NCI-H2171 treated with DMSO at 0.1 percent for 48 hours (cell line): ENCODE data around the gene TRIM67.

ENCODE experiments used
- DNase-seq: peaks from one replicate; lab custom pipeline; 2025; lab: John Stamatoyannopoulos, UW

Gene TRIM67

DNA sequence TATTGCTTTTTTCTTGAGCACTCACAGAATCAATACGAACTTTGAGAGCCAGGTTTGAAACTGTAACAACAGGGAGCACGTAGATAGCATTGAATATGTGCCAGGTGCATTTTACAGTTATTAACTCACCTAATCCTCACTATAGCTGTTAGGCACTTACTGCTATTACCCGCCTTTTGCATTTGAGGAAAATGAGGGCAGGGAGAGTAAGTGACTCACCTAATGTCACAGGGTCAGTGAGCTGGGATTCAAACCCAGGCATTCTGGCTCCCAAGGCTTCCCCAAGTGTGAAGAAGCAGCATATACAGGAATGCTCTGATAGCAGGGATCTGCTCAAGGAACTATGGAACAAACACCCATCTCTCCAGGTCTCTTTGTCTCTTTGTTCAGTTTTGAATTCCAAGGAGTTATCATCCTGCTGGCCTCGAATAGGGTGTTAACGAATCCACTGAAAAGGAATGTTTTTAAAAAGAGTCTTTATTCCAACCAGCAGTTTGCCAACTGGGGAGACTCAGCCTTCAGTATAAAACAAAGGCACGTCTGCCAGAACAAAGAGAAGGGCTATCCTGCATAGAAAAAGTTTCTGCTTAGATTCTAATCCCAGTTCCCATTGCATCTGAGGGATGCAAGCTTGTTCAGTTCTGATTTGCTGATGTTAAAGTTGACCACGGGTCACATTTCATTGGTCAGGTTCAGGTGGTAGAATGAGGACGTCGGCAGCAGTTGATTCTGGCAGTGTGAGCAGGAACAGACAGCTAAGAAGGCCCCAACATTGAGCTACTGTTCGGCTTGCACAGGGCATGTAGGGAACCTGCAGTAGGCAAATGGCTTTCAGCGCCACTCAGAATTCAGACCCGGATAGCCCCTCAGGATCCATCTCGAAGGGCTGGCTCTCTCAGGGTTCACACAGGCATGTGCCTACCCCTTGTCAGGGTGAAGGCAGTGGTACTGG is 22.1 kb downstream of the TRIM67 start:
- no peak for DNase-seq

DNA sequence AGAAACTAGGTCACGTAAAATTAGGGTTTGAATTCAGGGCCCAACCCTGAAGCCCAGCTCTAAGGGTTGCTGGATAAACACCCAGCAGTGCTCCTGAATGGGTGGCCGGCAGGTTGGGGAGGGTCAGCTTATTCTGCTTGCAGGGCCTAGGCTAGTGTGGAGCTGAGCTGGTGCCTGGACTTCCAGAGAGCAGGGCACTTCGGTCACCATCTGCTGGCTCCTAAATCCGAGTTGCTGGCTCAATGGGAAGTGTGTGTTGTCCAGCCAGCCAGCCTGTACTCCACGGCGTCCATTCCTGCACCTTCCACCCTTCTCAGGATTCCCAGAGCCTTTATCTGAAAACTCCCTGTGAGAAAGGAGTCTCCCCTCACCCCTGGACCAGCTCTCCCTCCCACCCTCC is 23.0 kb downstream of the TRIM67 start:
- DNase-seq = no peak

DNA sequence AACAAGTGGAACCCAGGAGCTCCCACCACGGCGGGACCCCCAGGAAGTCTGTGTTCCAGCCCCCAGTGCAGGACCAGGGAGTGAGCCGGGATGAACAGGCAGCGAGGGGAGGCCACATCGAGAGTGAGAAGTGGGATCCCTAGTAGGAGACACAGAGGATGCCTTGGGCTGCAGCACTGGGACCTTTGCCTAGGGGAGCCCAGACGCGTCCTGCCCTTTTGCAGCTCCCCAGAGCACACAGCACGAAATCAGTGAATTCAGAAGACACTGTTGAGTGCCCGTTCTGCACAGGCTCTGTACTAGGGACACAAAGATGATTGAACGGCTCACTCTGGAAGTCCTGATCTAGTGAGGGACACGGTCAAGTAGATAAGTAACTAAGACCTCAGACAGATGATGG is 23.5 kb downstream of the TRIM67 start:
- DNase-seq = no peak

DNA sequence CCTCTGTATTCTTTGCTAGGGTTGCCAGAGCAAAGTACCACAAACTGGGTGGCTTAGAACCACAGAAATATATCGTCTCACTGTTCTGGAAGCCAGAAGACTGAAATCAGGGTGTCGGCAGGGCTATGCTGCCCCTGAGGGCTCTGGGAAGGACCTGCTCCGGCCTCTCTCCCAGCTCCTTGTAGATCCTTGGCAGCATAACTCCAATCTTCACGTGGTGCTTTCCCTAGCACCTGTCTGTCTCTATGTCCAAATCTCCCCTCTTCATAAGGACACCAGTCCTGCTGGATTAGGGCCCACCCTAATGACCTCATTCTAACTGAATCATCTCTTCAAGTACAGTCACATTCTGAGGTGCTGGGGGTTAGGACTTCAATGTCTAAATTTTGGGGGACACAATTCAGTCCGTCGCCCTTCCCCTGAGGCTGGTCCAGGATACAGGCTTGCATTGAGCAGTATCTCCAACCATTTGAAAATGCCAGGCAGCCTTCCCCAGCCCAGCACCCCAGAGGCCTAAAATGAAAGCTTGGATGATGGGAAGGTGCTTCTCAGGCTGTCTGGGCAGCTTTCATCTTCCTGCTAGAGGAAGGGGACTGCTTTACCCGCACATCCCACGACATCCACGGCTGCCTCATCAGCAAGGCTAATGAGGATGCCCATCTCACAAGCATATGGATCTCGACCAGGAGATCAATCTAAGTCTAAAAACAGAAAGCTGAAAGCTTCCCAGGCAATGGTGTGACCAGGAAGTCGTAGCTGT is 24.7 kb downstream of the TRIM67 start:
- no peak for DNase-seq

DNA sequence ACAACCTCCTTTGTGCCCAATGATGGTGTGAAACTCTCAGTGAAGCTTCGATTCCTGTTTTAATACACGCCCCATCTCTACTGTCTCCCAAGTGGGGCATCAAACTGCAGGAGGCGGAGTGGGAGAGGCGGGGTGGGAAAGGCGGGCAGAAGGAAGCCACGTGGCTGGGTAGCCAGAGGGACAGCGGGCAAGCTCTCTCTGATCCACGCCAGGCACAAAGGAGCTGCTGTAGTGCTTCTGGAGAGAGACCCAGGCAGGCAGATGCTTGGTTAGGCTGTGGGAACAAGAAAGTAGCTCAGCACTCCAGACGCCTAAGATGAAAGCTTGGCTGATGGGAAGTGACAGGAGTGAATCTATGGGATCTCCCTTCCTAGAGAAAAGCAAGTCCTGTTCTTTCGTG is 25.7 kb downstream of the TRIM67 start:
- DNase-seq = no peak

DNA sequence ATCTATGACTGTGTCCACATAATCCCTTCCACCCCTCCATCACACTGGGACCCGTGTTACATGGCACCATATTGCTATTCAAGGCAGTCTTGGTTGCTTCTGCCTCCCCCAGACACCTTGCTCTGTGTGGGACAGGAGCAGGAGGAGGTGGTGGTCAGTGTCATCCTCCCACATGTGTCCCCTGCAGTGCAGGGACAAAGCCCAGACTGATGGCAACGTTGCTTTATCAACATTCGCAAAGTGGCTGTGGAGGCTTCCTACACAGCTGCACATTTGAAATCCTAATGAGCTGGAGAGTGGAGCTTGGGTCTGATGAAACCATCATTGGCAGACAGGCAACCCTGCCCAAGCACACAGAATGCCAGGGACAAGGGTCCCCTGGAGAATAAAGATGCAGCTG is 26.2 kb downstream of the TRIM67 start:
- no peak for DNase-seq

DNA sequence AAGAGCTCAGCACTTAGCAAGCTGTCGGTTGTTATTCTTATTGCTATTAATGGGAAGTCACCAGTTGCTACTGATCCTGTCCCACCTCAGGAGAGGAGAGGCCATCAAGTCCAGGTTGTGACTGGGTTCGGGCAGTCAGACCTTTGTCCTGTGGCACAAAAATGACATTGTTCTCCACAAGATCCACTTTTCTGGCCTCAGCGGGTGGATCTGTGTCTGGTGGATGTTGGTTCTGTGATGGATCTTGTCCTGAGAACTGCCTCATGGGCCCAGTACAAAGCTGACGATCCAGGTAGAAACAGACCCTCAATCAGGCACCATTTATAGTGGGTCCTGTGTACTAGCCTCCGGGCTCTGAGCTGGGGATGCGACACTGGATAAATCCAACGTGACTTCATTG is 26.9 kb downstream of the TRIM67 start:
- no peak for DNase-seq

DNA sequence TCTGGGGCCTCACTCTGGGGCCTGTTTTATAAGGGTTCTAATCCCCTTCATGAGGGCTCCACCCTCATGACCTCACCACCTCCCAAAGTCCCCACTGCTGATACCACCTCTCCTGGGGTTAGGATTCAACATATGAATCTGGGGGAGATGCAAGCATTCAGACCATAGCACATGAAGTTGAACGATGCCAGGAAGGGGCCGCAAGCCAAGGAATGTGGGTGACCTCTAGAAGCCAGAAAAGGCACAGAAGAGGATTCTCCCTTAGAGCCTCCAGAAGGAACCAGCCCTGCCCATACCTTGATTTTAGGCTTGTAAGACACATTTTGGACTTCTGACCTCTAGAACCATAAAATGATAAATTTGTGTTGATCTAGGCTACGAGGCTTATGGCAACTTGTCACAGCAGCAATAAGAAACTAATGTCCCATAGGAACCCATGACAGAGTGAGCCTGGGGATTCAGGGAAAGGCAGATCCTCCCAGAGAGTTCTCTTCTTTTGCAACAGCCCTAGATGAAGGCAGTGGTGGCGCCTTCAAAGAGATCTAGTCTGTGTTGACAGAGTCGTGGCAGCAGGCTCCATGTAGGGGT is 27.9 kb downstream of the TRIM67 start:
- no peak for DNase-seq

DNA sequence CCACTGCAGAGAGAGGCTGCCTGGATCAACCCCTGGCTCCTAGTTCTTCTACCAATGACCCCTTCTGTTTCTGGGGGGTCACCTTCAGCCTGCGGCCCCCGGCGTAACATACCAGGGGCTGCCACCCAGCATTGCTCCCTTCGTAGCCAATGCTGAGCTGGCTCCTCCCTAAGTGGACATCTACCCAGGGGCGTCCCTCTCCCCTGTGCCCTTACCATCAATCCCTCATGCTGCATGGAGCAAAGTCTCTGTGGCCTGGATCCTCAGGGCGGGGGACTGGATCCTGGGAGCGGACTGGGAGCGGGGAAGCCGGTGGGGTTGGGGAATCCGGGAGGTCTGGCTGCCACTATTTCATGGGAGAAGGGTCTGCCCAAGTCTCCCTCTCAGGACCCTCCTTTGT is 28.6 kb downstream of the TRIM67 start:
- no peak for DNase-seq

DNA sequence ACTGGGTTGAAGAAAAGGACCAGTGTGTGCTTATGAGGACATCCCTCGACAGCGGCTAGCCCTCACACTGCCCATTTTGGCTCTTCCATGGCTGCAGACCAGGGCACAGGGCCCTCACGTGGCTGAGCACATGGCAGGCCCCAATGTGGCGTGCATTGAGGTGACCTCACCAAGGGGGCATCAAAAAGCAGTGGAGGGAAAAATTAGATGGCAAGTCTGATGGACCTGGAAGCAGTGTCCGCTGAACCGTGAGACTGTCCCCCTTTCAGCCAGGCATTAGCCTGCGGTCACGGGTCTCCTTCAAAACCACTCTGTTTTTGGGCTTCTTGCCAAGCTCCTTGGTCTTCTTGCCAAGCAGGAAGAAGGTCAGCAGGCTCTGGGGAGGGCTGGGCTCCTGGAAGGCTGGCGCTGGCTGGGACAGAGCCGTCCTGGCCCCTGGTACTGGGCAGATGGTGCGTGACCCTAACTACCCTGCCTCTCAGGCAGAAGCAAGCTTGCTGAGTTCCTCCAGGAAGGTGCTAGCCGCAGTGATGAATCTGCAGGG is 30.8 kb downstream of the TRIM67 start:
- DNase-seq = no peak

DNA sequence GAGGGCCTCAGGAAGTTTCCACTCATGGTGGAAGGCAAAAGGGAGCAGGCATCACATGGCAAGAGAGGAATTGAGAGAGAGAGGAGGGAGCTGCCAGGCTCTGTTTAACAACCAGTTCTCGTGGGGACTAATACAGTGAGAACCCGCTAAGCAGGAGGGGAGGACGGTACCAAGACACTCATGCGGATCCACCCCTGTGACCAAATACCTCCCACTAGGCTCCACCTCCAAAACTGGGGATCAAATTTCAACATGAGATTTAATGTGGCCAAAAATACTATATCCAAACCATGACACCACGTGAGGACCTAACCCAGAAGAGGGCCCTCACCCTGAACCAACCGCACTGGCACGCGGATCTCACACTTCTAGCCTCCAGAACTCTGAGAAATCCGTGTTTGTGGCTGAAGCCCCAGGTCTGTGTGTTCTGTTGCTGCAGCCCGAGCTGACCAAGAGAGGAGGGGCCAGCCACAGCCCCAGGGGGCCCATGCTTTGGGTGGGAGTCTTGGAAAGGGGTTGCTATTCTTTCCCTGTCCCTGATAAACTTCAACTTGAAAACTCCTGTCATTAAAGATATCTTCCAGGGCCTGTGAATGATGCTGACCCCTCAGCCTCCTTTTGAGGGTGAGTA is 32.0 kb downstream of the TRIM67 start:
- no peak for DNase-seq

DNA sequence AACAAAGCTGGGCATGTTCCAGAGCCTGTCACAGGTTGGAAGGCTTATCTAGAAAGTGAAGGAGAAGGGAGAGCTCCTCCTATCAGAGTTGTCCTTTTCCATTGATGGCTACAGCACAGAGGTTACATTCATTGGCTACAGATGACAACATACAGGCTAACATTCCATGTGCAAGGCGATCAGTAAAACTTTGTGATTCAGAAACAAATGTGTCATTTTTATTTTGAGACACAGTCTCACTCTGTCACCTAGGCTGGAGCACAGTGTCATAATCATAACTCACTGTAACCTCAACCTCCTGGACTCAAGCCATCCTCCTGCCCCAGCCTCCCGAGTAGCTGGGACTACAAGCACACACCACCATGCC is 32.6 kb downstream of the TRIM67 start:
- no peak for DNase-seq

DNA sequence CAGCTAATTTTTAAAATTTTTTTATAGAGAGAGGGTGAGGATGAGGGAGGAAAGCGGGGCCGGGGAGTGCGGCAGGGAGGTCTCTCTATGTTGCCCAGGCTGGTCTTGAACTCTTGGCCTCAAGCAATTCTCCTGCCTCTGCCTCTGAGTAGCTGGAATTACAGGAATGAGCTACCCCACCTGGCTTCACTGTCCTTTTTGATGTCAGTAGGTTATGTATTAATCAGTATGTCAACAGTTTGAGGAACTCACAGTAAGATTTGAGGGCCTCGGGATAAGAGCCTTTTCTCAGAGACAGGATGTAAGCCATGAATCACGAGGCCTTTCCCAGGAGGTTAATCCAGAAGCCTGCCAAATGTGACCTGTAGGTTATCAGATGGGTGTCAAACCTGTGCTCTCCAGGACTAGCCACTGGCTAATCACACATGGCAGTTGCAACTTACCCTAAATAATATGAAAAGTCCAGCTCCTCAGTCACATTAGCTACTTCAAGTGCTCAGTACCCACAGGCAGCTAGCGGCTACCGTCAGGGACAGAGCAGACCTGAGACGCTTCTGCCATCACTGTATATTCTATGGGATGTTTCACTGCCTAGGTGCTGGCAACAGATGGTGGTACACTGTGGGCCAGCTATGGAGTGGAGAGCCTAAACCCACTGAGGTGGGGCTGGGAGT is 33.1 kb downstream of the TRIM67 start:
- DNase-seq = no peak

DNA sequence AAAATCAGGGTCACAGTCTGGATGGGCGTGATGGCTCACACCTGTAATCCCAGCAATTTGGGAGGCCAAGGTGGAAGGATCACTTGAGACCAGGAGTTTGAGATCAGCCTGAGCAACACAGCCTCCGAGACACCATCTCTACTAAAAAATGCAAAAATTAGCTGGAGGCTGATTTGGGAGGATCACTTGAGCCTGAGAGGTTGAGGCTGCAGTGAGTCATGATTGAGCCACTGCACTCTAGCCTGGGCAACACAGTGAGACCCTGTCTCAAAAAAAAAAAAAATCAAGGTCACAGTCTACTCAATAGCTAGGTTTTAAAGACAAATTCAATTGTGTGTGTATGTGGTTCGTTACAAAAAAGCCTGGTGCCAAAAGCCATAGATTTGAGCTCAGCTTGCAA is 34.4 kb downstream of the TRIM67 start:
- DNase-seq = no peak

DNA sequence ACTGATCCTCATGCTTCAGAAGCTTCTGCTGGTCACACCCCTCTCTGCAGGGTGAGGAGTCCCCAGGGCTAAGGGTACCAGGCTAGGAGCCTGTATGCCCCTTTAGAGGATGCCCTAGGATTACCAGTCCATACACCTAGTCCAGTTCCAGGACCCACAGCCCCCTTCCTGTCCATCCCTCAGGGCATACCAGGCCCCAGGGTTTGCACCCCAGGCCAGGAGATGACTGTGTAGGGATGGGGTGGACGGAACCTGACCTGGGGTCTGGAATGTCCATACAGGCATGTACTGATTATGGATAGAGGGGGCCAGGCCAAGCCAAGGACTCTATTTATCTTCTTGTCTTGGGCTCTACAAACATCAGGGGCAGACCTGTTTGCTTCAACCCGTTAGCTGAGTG is 34.9 kb downstream of the TRIM67 start:
- DNase-seq = no peak

DNA sequence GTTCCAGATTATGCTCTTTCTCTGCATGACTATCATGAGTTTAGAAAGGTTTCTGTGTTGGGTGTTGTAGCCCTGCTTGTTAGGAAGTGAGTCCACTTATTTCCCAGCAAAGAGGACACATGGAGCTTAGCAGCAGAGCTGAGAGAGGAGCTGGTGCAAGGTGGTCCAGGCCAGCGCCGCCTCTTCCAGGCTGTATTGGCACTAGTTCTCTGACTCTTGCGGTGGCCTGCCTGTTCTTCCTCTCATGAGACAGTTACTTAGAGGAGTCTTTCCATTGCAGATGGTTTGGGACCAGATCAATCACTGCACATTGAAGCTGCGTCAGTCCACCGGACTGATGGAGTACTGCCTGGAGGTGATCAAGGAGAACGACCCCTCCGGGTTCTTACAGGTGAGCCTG is 38.0 kb downstream of the TRIM67 start:
- DNase-seq = no peak

DNA sequence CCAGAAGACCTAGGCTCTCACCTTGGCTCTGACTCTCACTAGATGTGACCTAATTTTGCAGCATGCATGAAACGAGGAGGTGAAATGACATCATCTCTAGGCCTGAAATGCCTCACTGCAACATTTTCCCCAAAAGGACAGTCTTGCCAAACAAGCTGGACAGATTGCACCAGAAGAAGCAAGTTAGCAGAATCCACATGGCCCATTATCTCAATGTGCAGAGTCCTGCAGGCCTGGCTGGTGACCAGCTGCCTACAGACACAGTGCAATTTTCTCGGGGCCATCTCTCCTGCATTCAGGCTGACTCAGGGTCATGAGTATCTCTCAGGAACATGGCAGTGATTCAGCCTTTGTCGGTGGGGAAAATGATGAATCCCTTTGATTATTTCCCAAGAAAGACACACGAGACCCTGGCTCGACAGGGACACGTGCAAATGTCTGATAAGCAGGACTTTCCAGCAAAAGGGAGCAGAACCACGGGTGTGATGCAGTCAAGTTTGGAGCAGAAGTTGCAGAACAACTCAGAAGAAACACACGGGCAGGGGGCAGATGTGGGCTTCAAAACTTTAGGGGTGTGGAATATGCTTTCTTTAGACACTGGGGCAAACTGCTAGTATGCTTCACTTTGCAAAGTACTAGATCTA is 38.7 kb downstream of the TRIM67 start:
- no peak for DNase-seq

DNA sequence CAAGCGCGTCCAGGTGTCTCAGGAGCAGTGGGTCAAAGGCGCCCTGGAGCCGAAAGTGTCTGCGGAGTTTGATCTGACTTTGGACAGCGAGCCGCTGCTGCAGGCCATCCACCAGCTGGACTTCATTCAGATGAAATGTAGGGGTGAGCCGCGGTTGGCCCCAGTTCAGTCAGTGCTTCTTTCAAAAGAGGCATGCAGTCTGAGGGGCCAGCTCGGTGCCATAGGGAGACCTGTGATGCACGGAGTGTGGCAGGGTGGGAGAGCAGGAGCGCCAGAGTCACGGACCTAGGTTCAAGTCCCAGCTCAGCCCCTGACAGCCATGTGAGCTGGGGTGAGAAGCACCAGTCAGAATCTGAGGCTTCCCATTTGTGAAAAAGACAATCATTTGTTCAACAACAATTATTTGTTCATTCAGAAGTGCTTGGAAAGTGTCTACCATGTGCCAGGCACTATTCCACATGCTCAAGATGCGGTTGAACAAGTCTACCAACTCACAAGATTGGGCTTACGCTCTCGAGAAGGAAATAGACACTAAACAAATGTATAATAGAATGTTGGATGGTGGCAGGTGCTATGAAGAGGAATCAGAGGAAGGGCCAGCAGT is 39.6 kb downstream of the TRIM67 start:
- no peak for DNase-seq

DNA sequence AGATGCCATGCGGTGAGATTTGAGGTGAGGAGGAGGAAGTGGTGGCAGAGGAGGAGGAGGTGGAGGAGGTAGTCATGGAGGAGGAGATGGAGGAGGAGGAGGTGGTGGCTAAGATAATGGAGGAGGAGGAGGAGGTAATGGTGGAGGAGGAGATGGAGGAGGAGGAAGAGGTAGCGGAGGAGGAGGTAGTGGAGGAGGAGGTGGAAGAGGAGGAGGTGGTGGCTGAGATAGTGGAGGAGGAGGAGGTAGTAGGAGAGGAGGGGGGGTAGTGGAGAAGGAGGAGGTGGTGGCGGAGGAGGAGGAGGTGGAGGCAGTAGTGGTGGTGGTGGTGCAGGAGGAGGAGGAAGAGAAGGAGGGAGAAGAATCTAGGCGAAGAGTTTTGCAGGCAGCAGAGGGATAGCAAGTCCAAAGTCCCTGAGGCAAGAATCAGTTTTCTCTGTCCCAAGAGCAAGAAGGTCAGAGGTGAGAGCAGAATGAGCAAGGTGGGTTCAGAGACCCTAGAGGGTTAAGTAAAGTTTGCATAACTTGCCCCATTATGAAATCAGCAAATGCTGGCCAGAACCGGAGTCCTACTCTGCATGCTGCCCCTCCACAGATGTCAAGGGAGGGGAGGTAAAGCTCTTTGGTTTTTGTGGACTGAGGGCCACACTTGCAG is 40.2 kb downstream of the TRIM67 start:
- no peak for DNase-seq
